ENCODE data around the gene NHLRC4.

DNA sequence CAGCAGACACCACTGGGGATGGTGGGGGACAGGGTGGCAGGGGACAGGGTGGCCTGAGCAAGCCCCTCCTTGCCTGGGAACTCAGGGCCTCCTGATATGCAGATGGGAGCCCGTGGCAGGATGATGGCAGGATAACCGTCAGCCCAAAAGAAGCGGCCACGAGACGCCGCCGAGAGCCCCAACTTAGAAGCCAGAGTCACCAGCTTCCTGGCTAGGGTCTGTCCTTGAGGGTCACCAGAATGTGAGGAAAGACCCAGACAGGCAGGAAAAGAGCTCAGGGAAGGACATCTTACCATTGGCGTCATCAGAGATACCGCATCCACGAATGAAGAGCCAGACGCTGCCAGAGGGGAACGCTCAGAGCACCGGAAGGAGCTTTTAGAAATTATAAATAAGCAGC lies 42.5 kb downstream of the NHLRC4 start:
- TF ChIP-seq CTBP1 (IDR thresholded peaks at IDR 0.05; ENCODE audit: borderline replicate concordance) (no peak), ELF4 (IDR thresholded peaks at IDR 0.05) (no peak), SP1 (IDR thresholded peaks at IDR 0.05) (no peak), TARDBP (IDR thresholded peaks at IDR 0.05) (no peak), HDGF (IDR thresholded peaks at IDR 0.05; ENCODE audit: borderline replicate concordance) (no peak), BHLHE40 (IDR thresholded peaks at IDR 0.05; ENCODE audit: borderline replicate concordance) (no peak)

Measured in HEK293T (cell line).